Panc1 (cell line): ENCODE data around the gene MB21D2. TPM values are rescaled to one million over a fixed set of nuclear protein-coding genes. Genes with fewer than 3 reads are reported as not detected.

Source experiments
- ATAC-seq: fragments of 200-7000 bp; cut with Tn5 transposase; 2 replicates; pipeline ENCODE4 v1.9.1; 2020; ENCODE audit warnings: mild to moderate bottlenecking, moderate library complexity
- BruUV-seq: library from RNA; stranded (reverse); fragments of 400-500 nt; replicated peaks from 2 replicates; lab custom pipeline; 2021; lab: Mats Ljungman, UMichigan
- CTCF ChIA-PET: fragments of 300-600 bp; sonication (Branson Sonifier 250); formaldehyde crosslinking; loops from one replicate; lab custom pipeline; 2022; ENCODE audit warnings: antibody characterized with exemption; lab: Charles Lee
- POLR2A ChIA-PET: fragments of 300-600 bp; sonication (Branson Sonifier 250); formaldehyde crosslinking; loops from one replicate; lab custom pipeline; 2022; ENCODE audit warnings: antibody characterized with exemption; lab: Charles Lee
- DNase-seq: peaks from one replicate; pipeline ENCODE4 v3.0.0-alpha.2; 2010; ENCODE audit warnings: low read depth, low spot score
- H3K27ac ChIP-seq: 2 replicates; pipeline ENCODE4 v1.5.1; 2011; ENCODE audit warnings: mild to moderate bottlenecking, low read length, inconsistent platforms
- H3K27me3 ChIP-seq: fragments of 200-500 bp; sonication (Bioruptor generic); 2 replicates; pipeline ENCODE4 v1.6.0; 2014; ENCODE audit warnings: low read length, inconsistent platforms; ENCODE audit not compliant: control insufficient read depth, insufficient read depth
- H3K36me3 ChIP-seq: fragments of 200-500 bp; sonication (Bioruptor generic); 2 replicates; pipeline ENCODE4 v1.5.1; 2014; ENCODE audit warnings: inconsistent platforms, mild to moderate bottlenecking, low read length, moderate library complexity; ENCODE audit not compliant: control insufficient read depth, insufficient read depth
- H3K4me1 ChIP-seq: 2 replicates; pipeline ENCODE4 v1.5.1; 2011; ENCODE audit warnings: inconsistent platforms, mild to moderate bottlenecking, low read length, moderate library complexity; ENCODE audit not compliant: control insufficient read depth, insufficient read depth
- H3K4me3 ChIP-seq, 2 experiments: 2 replicates each; pipeline ENCODE4 v1.5.1; 2011 to 2012; ENCODE audit warnings: low read depth in 2 of 2, low read length in 2 of 2, mild to moderate bottlenecking in 2 of 2, inconsistent platforms in 1 of 2, moderate library complexity in 1 of 2
- H3K9me3 ChIP-seq: fragments of 200-500 bp; sonication (Bioruptor generic); 2 replicates; pipeline ENCODE4 v1.5.1; 2014; ENCODE audit warnings: low read depth, mild to moderate bottlenecking, inconsistent platforms, low read length, moderate library complexity; ENCODE audit not compliant: control insufficient read depth, insufficient read depth
- POLR2AphosphoS5 ChIP-seq: IDR thresholded peaks from 2 replicates; pipeline ENCODE4 v1.6.1; 2012; ENCODE audit warnings: mild to moderate bottlenecking, low read depth, low read length, moderate library complexity
- SIN3A ChIP-seq: IDR thresholded peaks from 2 replicates; pipeline ENCODE4 v1.6.1; 2012; ENCODE audit warnings: low read depth, mild to moderate bottlenecking, low read length, moderate library complexity, borderline replicate concordance; ENCODE audit not compliant: insufficient read depth
- TCF7L2 ChIP-seq: IDR thresholded peaks from 2 replicates; pipeline ENCODE4 v1.6.1; 2011; ENCODE audit warnings: mild to moderate bottlenecking, low read depth, low read length, inconsistent platforms
- in situ Hi-C: cut with HindIII; loops from 2 replicates; pipeline ENCODE4 v1.10.0; 2016; ENCODE audit warnings: low sequenced_read_pairs, low pct_unique_long_range_greater_than_20kb
- intact Hi-C: fragments of 100-400 bp; cut with micrococcal nuclease; formaldehyde crosslinking; loops from one replicate; pipeline ENCODE4 v1.10.0; 2022; ENCODE audit not compliant: unreplicated experiment
- total RNA-seq: library from RNA; stranded (reverse); gene quantifications from one replicate; pipeline ENCODE4 v1.2.1, GENCODE V29; 2021; ENCODE audit not compliant: unreplicated experiment
- TF ChIP-seq, protein P1 (sequence below), 2 experiments: IDR thresholded peaks; 2 replicates each; pipeline ENCODE4 v1.6.1; 2011 to 2012; ENCODE audit warnings: low read depth in 2 of 2, control low read depth in 1 of 2, low read length in 1 of 2, mild to moderate bottlenecking in 1 of 2, moderate library complexity in 1 of 2; ENCODE audit not compliant: insufficient read depth in 1 of 2
- TF ChIP-seq, protein P2 (sequence below): fragments of 450-650 bp; IDR thresholded peaks from 2 replicates; pipeline ENCODE4 v1.5.1; 2017; ENCODE audit warnings: mild to moderate bottlenecking

Gene MB21D2
- total RNA-seq, 1 experiment from 2014 or later, result 7.8 TPM

DNA sequence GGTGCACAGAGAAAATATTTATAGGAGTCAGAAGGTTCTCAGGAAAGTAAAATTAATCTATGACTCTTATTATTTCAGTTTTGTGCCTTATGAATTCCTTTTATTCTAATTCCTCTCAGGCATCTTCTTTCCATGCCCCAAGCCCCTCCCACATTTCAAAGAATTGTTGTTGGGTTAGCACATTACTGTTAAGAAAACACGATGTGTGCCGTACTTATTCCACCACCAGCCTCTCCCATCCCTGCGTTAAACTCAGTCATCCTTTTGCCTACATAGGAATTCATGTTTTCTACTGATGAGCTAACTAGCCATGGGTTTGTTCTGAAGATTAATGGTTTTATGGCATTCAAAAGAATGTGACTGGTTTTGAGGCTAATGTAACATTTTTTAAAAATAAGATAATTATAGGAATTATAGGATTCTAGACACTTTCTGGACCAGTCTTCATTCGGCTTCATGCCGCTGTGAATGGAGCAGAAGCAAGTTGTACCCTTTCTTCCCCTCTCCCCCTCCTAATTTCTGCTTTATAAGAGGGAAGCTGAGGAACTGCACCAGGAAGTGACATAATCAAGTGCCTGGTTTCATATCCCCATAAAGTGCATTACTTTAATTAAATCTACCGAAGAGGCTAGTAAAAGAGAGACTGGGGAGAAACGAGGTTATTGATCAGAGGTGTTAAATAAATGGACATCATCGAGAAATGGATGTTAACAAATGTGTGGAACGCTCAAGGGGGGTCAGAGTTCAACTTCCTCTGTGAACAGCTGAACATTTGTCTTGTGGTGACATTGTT lies 12.3 kb upstream of the MB21D2 start:
- ATAC-seq (no peak), DNase-seq (no peak)
- in situ Hi-C loops (no loop called here), intact Hi-C loops (no loop called here)
- H3K9me3 ChIP-seq, result no peaks in the 10 kb centered on the region
- ChIA-PET POLR2A (no interaction called here), CTCF (interaction anchor here (0.5 kb wide), 1 partner anchor 325 kb away, joined by 6 read pairs; no protein-coding TSS in a partner anchor)
- no peaks in the 10 kb centered on the region for H3K36me3 ChIP-seq
- BruUV-seq, result no TSS peak
- H3K27me3 ChIP-seq, result no peaks in the 10 kb centered on the region; the same call in 1 of the 2 replicates
- TF ChIP-seq TCF7L2, result no peak
- no peak for TF ChIP-seq SIN3A
- no peak for TF ChIP-seq POLR2AphosphoS5
- TF ChIP-seq, protein P1, sequence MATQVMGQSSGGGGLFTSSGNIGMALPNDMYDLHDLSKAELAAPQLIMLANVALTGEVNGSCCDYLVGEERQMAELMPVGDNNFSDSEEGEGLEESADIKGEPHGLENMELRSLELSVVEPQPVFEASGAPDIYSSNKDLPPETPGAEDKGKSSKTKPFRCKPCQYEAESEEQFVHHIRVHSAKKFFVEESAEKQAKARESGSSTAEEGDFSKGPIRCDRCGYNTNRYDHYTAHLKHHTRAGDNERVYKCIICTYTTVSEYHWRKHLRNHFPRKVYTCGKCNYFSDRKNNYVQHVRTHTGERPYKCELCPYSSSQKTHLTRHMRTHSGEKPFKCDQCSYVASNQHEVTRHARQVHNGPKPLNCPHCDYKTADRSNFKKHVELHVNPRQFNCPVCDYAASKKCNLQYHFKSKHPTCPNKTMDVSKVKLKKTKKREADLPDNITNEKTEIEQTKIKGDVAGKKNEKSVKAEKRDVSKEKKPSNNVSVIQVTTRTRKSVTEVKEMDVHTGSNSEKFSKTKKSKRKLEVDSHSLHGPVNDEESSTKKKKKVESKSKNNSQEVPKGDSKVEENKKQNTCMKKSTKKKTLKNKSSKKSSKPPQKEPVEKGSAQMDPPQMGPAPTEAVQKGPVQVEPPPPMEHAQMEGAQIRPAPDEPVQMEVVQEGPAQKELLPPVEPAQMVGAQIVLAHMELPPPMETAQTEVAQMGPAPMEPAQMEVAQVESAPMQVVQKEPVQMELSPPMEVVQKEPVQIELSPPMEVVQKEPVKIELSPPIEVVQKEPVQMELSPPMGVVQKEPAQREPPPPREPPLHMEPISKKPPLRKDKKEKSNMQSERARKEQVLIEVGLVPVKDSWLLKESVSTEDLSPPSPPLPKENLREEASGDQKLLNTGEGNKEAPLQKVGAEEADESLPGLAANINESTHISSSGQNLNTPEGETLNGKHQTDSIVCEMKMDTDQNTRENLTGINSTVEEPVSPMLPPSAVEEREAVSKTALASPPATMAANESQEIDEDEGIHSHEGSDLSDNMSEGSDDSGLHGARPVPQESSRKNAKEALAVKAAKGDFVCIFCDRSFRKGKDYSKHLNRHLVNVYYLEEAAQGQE (IDR thresholded peaks at IDR 0.05; ENCODE audit: insufficient read depth in 1 of 2, low read depth in 2 of 2, low read length in 1 of 2), result no peak
- no peak overlapping the region for H3K4me3 ChIP-seq
- no peak overlapping the region for H3K27ac ChIP-seq
- H3K4me1 ChIP-seq, result no peaks in the 10 kb centered on the region

DNA sequence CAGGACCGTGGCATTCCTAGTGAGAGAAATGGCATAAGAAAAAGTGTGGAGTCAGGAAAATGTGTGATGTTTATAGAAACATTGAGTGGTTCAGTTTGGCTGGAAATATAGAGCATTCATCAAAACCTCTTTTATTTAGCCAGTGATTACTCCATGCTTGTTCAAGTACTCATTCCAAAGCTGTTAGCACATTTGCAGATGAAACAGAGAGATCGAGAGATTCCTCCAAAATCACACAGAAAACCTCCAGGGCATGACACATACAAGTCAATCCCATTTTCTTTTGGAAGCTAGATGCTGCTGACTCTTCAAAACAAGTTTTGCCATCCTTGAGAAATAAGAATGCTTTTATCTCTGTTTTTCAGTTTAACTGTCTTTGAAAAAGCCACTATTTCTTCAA lies 11.5 kb upstream of the MB21D2 start:
- in situ Hi-C loops (no loop called here), intact Hi-C loops (no loop called here)
- H3K27me3 ChIP-seq, result no peaks in the 10 kb centered on the region; the same call in 1 of the 2 replicates
- H3K4me1 ChIP-seq, result no peaks in the 10 kb centered on the region
- H3K4me3 ChIP-seq, result no peak overlapping the region
- H3K27ac ChIP-seq, result no peak overlapping the region
- CTCF ChIA-PET, result no interaction called here
- POLR2A ChIA-PET, result no interaction called here
- no peaks in the 10 kb centered on the region for H3K9me3 ChIP-seq
- ATAC-seq (no peak), DNase-seq (no peak)
- no peaks in the 10 kb centered on the region for H3K36me3 ChIP-seq
- BruUV-seq, result no TSS peak
- TF ChIP-seq, protein P1 (IDR thresholded peaks at IDR 0.05; ENCODE audit: insufficient read depth in 1 of 2, low read depth in 2 of 2, low read length in 1 of 2), result no peak
- TF ChIP-seq SIN3A (no peak), TCF7L2 (no peak), POLR2AphosphoS5 (no peak)
- TF ChIP-seq, protein P2, sequence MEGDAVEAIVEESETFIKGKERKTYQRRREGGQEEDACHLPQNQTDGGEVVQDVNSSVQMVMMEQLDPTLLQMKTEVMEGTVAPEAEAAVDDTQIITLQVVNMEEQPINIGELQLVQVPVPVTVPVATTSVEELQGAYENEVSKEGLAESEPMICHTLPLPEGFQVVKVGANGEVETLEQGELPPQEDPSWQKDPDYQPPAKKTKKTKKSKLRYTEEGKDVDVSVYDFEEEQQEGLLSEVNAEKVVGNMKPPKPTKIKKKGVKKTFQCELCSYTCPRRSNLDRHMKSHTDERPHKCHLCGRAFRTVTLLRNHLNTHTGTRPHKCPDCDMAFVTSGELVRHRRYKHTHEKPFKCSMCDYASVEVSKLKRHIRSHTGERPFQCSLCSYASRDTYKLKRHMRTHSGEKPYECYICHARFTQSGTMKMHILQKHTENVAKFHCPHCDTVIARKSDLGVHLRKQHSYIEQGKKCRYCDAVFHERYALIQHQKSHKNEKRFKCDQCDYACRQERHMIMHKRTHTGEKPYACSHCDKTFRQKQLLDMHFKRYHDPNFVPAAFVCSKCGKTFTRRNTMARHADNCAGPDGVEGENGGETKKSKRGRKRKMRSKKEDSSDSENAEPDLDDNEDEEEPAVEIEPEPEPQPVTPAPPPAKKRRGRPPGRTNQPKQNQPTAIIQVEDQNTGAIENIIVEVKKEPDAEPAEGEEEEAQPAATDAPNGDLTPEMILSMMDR, result no peak
